Fibroblast of pulmonary artery (primary cell): ENCODE measurements around the gene HSP90B1.

ENCODE experiments used
- DNase-seq: peaks from one replicate; pipeline ENCODE4 v3.0.0-alpha.2; 2010; ENCODE audit warnings: low read depth
- H3K4me3 ChIP-seq: replicated peaks from 2 replicates; pipeline ENCODE4 v1.5.1; 2011; ENCODE audit warnings: low read depth, mild to moderate bottlenecking, control low read depth, low read length, moderate library complexity
- TF ChIP-seq, protein P1 (sequence below): IDR thresholded peaks from 2 replicates; pipeline ENCODE4 v1.5.1; 2011; ENCODE audit warnings: mild to moderate bottlenecking, control low read depth, low read length, inconsistent platforms; ENCODE audit errors: missing control alignments

The HSP90B1 gene

DNA sequence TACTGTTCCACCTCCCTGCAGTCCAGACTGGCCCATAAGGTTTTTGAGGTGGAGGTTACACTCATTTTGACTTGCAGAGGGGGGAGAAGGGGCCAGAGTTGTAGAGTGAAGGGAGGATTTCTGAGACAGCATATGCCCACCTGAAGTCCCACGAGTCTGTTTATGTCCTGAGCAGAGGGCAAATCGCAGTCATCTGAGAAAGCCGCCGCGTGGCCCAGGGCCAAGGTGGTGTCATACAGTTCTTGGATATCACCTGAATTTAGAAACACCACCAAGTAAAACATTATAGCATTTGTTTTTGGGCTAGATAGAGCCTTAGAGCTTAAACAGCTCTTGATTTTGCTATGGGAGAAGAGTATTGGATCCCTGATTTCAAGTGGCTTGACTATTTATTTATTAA, 66.4 kb downstream of the HSP90B1 start:
- TF ChIP-seq, protein P1, sequence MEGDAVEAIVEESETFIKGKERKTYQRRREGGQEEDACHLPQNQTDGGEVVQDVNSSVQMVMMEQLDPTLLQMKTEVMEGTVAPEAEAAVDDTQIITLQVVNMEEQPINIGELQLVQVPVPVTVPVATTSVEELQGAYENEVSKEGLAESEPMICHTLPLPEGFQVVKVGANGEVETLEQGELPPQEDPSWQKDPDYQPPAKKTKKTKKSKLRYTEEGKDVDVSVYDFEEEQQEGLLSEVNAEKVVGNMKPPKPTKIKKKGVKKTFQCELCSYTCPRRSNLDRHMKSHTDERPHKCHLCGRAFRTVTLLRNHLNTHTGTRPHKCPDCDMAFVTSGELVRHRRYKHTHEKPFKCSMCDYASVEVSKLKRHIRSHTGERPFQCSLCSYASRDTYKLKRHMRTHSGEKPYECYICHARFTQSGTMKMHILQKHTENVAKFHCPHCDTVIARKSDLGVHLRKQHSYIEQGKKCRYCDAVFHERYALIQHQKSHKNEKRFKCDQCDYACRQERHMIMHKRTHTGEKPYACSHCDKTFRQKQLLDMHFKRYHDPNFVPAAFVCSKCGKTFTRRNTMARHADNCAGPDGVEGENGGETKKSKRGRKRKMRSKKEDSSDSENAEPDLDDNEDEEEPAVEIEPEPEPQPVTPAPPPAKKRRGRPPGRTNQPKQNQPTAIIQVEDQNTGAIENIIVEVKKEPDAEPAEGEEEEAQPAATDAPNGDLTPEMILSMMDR: no peak
- no peak for DNase-seq
- H3K4me3 ChIP-seq: no peak overlapping the region

DNA sequence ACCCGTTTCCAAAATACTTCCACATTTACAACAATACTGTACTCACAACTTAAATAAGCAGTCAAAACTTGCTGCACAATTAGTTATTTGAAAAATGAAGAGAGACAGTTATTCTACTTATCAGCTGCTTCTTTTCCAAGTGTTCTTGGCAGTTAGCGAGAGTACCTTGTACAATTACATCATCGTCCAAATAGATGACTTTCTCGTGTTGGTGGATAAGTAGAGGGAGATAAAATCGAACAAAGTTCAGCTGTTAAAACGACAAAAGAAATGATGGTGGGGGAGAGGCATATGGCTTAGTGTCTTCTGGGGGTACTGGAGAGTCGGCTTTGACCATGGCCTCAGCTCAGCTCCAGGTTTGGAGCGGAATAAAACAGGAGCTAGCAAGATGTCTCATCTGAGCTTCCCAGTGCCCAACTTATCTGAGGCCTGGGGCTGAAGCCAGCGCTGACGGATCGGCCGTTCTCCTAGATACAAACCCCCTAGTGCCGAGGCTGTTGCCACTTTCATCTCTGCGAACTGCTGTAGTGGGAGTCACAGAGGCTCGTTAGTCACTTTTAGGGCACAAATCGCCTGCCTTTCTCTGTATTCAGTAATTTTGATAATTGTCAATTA, 67.2 kb downstream of the HSP90B1 start:
- TF ChIP-seq, protein P1: no peak
- H3K4me3 ChIP-seq: peak overlapping the region; percentile 12
- DNase-seq: peak; percentile 53
